GM23338 (cell line): ENCODE data around the gene KCNJ3. TPM values are rescaled to one million over a fixed set of nuclear protein-coding genes. Genes with fewer than 3 reads are reported as not detected.

Experiments
- ATAC-seq: fragments of 200-7000 bp; cut with Tn5 transposase; 3 replicates; pipeline ENCODE4 v1.9.1; 2020
- DNase-seq: peaks from one replicate; pipeline ENCODE4 v3.0.0-alpha.2; 2015; ENCODE audit warnings: low spot score
- H2AFZ ChIP-seq: fragments of 200-600 bp; sonication (generic); 2 replicates; pipeline ENCODE4 v1.8.0; 2016; ENCODE audit warnings: antibody characterized with exemption, mild to moderate bottlenecking, moderate library complexity
- H3F3A ChIP-seq: fragments of 200-600 bp; sonication (generic); replicated peaks from 2 replicates; pipeline ENCODE4 v1.8.0; 2017; ENCODE audit warnings: antibody characterized with exemption, mixed run types, low read depth
- H3K27ac ChIP-seq: fragments of 200-600 bp; sonication (generic); 2 replicates; pipeline ENCODE4 v1.6.1; 2016; ENCODE audit warnings: low read depth
- H3K27me3 ChIP-seq: fragments of 200-600 bp; sonication (generic); 2 replicates; pipeline ENCODE4 v1.8.0; 2016; ENCODE audit warnings: mild to moderate bottlenecking, mixed run types, moderate library complexity; ENCODE audit not compliant: insufficient read depth
- H3K36me3 ChIP-seq: fragments of 200-600 bp; sonication (generic); 2 replicates; pipeline ENCODE4 v1.8.0; 2016; ENCODE audit warnings: mild to moderate bottlenecking; ENCODE audit not compliant: insufficient read depth
- H3K4me1 ChIP-seq: fragments of 200-600 bp; sonication (generic); 2 replicates; pipeline ENCODE4 v1.8.0; 2016; ENCODE audit warnings: mild to moderate bottlenecking, moderate library complexity; ENCODE audit not compliant: insufficient read depth
- H3K4me2 ChIP-seq: fragments of 200-600 bp; sonication (generic); 2 replicates; pipeline ENCODE4 v1.7.1; 2017; ENCODE audit warnings: mixed run types
- H3K4me3 ChIP-seq: fragments of 200-600 bp; sonication (generic); 2 replicates; pipeline ENCODE4 v1.6.1; 2016; ENCODE audit warnings: mixed run types
- H3K79me2 ChIP-seq: fragments of 200-600 bp; sonication (generic); replicated peaks from 2 replicates; pipeline ENCODE4 v1.8.0; 2017; ENCODE audit warnings: mild to moderate bottlenecking; ENCODE audit not compliant: insufficient read depth
- H3K9me2 ChIP-seq: fragments of 200-600 bp; sonication (generic); 2 replicates; pipeline ENCODE4 v1.8.0; 2017; ENCODE audit not compliant: insufficient read depth
- H4K20me1 ChIP-seq: fragments of 200-600 bp; sonication (generic); replicated peaks from 2 replicates; pipeline ENCODE4 v1.8.0; 2017; ENCODE audit warnings: mild to moderate bottlenecking; ENCODE audit not compliant: insufficient read depth
- H3K27ac Mint-ChIP-seq: 2 replicates; pipeline ENCODE4 v1.8.0; 2020; ENCODE audit warnings: inconsistent platforms, mild to moderate bottlenecking, moderate library complexity, mixed read lengths
- H3K27me3 Mint-ChIP-seq: 3 replicates; pipeline ENCODE4 v1.8.0; 2022; ENCODE audit warnings: low read depth, mild to moderate bottlenecking, moderate library complexity, mixed read lengths, inconsistent platforms; ENCODE audit not compliant: insufficient read depth, poor library complexity
- H3K36me3 Mint-ChIP-seq: 3 replicates; pipeline ENCODE4 v1.8.0; 2021; ENCODE audit warnings: low read depth, mild to moderate bottlenecking, inconsistent platforms, moderate library complexity, mixed read lengths
- H3K4me1 Mint-ChIP-seq: 3 replicates; pipeline ENCODE4 v1.8.0; 2020; ENCODE audit warnings: mild to moderate bottlenecking, inconsistent platforms, mixed read lengths
- H3K4me3 Mint-ChIP-seq: 3 replicates; pipeline ENCODE4 v1.8.0; 2021; ENCODE audit warnings: moderate library complexity, mild to moderate bottlenecking, inconsistent platforms, mixed read lengths
- H3K9me3 Mint-ChIP-seq: 3 replicates; pipeline ENCODE4 v1.8.0; 2020; ENCODE audit warnings: moderate library complexity, mild to moderate bottlenecking, inconsistent platforms, mixed read lengths
- CREB1 ChIP-seq: fragments of 250-450 bp; sonication (Bioruptor Pico); IDR thresholded peaks from 2 replicates; pipeline ENCODE4 v1.5.0; 2020; ENCODE audit warnings: low read depth, mild to moderate bottlenecking, moderate library complexity
- EZH2 ChIP-seq: fragments of 200-600 bp; sonication (generic); IDR thresholded peaks from one replicate; pipeline ENCODE4 v1.8.0; 2017; ENCODE audit warnings: antibody characterized with exemption, mild to moderate bottlenecking, low read depth; ENCODE audit not compliant: unreplicated experiment
- EZH2phosphoT487 ChIP-seq: fragments of 200-600 bp; sonication (generic); IDR thresholded peaks from one replicate; pipeline ENCODE4 v1.8.1; 2018; ENCODE audit warnings: antibody characterized with exemption; ENCODE audit not compliant: unreplicated experiment
- JUNB ChIP-seq: IDR thresholded peaks from one replicate; pipeline ENCODE4 v1.6.1; 2016; ENCODE audit warnings: antibody characterized with exemption; ENCODE audit not compliant: unreplicated experiment
- NANOG ChIP-seq: IDR thresholded peaks from 2 replicates; pipeline ENCODE4 v1.6.1; 2016; ENCODE audit warnings: antibody characterized with exemption, borderline replicate concordance
- POLR2AphosphoS5 ChIP-seq: IDR thresholded peaks from 2 replicates; pipeline ENCODE4 v1.6.1; 2016; ENCODE audit warnings: antibody characterized with exemption, low read depth
- STAT1 ChIP-seq: IDR thresholded peaks from one replicate; pipeline ENCODE4 v1.6.1; 2016; ENCODE audit warnings: antibody characterized with exemption; ENCODE audit not compliant: unreplicated experiment
- ZNF331 ChIP-seq: fragments of 250-450 bp; sonication (Bioruptor Pico); IDR thresholded peaks from 2 replicates; pipeline ENCODE4 v1.5.0; 2020; ENCODE audit warnings: low read depth, mild to moderate bottlenecking, moderate library complexity
- ZNF462 ChIP-seq: fragments of 250-450 bp; sonication (Bioruptor Pico); IDR thresholded peaks from 2 replicates; pipeline ENCODE4 v1.5.0; 2020; ENCODE audit warnings: mild to moderate bottlenecking, moderate library complexity
- polyA plus RNA-seq: library from polyadenylated mRNA; unstranded; fragments of >200 nt; fragmentation: Nextera tagmentation; extraction: Ambion mirVana; gene quantifications from 2 replicates; pipeline ENCODE4 v1.2.1, GENCODE V29; 2016
- total RNA-seq: library from RNA; depleted of rRNA; stranded (reverse); fragments of >200 nt; shearing (Covaris generic); gene quantifications from 2 replicates; pipeline ENCODE4 v1.2.3, GENCODE V29; 2014
- TF ChIP-seq, protein P1 (sequence below), 2 experiments: fragments of 200-600 bp in 1 of 2; sonication (generic) in 1 of 2; conservative IDR thresholded peaks; 2 replicates each; pipeline versions ENCODE4 v1.5.1 to v1.6.1; 2016 to 2017; ENCODE audit warnings: antibody characterized with exemption in 2 of 2, low read depth in 2 of 2, mild to moderate bottlenecking in 2 of 2, moderate library complexity in 1 of 2
- TF ChIP-seq, protein P2 (sequence below): IDR thresholded peaks from 2 replicates; pipeline ENCODE4 v1.6.1; 2016; ENCODE audit warnings: antibody characterized with exemption

The KCNJ3 gene
- total and polyA plus RNA-seq, 2 experiments from 2014 or later = 0.05 to 0.28 TPM

DNA sequence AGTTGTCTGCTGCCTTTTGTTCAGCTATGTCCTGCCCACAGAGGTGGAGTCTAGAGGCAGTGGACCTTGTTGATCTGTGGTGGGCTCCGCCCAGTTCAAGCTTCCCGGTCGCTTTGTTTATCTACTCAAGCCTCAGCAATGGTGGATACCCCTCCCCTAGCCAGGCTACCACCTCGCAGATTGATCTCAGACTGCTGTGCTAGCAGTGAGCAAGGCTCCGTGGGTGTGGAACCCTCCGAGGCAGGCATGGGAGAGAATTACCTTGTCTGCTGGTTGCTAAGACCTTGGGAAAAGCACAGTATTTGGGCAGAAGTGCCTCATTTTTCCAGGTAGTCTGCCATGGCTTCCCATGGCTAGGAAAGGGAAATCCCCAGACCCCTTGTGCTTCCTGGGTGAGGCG, 146.0 kb downstream of the KCNJ3 start:
- Mint-ChIP-seq H3K27ac (no peak overlapping the region), H3K4me3 (no peak overlapping the region), H3K9me3 (no peaks in the 10 kb centered on the region), H3K4me1 (no peaks in the 10 kb centered on the region), H3K27me3 (no peaks in the 10 kb centered on the region), H3K36me3 (no peaks in the 10 kb centered on the region)
- no peaks in the 10 kb centered on the region for H3F3A ChIP-seq
- no peaks in the 10 kb centered on the region for H3K27me3 ChIP-seq
- TF ChIP-seq, protein P1, sequence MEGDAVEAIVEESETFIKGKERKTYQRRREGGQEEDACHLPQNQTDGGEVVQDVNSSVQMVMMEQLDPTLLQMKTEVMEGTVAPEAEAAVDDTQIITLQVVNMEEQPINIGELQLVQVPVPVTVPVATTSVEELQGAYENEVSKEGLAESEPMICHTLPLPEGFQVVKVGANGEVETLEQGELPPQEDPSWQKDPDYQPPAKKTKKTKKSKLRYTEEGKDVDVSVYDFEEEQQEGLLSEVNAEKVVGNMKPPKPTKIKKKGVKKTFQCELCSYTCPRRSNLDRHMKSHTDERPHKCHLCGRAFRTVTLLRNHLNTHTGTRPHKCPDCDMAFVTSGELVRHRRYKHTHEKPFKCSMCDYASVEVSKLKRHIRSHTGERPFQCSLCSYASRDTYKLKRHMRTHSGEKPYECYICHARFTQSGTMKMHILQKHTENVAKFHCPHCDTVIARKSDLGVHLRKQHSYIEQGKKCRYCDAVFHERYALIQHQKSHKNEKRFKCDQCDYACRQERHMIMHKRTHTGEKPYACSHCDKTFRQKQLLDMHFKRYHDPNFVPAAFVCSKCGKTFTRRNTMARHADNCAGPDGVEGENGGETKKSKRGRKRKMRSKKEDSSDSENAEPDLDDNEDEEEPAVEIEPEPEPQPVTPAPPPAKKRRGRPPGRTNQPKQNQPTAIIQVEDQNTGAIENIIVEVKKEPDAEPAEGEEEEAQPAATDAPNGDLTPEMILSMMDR (conservative IDR thresholded peaks at IDR 0.05; ENCODE audit: low read depth in 2 of 2) = no peak
- no peak for TF ChIP-seq ZNF331
- TF ChIP-seq EZH2phosphoT487 = no peak
- TF ChIP-seq CREB1 (CRISPR knock-in tag) = no peak
- no peak for TF ChIP-seq NANOG
- TF ChIP-seq POLR2AphosphoS5 = no peak
- DNase-seq (no peak), ATAC-seq (no peak)
- no peaks in the 10 kb centered on the region for H3K79me2 ChIP-seq
- H3K4me3 ChIP-seq = no peak overlapping the region
- H3K36me3 ChIP-seq = no peaks in the 10 kb centered on the region
- no peaks in the 10 kb centered on the region for H4K20me1 ChIP-seq
- no peaks in the 10 kb centered on the region for H3K4me1 ChIP-seq
- H3K27ac ChIP-seq = no peak overlapping the region
- no peak overlapping the region for H2AFZ ChIP-seq
- no peak overlapping the region for H3K4me2 ChIP-seq
- no peaks in the 10 kb centered on the region for H3K9me2 ChIP-seq

DNA sequence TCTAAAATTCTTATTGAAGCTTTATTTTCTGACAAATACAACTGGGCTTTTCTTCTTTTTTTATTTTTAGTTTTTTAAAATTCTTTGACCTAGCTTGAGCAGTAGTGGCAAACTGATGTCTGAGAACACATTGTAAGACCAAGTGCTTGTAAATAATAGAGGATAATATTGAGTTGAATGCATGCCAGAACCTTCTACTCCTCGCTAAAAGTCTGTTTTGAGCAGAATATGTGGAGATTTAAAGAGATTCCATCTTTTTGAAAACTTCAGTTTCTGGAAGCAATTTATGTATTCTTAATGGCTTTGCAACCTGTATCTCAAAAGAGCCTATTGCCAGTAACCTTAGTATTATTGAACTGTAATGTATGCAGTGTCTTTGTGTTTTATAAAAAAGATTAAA, 148.3 kb downstream of the KCNJ3 start:
- H3K9me2 ChIP-seq = no peaks in the 10 kb centered on the region
- H3K4me3 ChIP-seq = no peak overlapping the region
- no peaks in the 10 kb centered on the region for H3K36me3 ChIP-seq
- H3K4me2 ChIP-seq = no peak overlapping the region
- H3K36me3 Mint-ChIP-seq = no peaks in the 10 kb centered on the region
- ATAC-seq (no peak), DNase-seq (no peak)
- H3K4me3 Mint-ChIP-seq = no peak overlapping the region
- TF ChIP-seq JUNB (no peak), ZNF462 (no peak), STAT1 (no peak), ZNF331 (no peak), EZH2phosphoT487 (no peak), CREB1 (CRISPR knock-in tag) (no peak), EZH2 (no peak)
- TF ChIP-seq, protein P1 (conservative IDR thresholded peaks at IDR 0.05; ENCODE audit: low read depth in 2 of 2) = no peak
- TF ChIP-seq, protein P2, sequence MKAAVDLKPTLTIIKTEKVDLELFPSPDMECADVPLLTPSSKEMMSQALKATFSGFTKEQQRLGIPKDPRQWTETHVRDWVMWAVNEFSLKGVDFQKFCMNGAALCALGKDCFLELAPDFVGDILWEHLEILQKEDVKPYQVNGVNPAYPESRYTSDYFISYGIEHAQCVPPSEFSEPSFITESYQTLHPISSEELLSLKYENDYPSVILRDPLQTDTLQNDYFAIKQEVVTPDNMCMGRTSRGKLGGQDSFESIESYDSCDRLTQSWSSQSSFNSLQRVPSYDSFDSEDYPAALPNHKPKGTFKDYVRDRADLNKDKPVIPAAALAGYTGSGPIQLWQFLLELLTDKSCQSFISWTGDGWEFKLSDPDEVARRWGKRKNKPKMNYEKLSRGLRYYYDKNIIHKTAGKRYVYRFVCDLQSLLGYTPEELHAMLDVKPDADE = no peak
- H4K20me1 ChIP-seq = no peaks in the 10 kb centered on the region
- no peak overlapping the region for H2AFZ ChIP-seq
- no peaks in the 10 kb centered on the region for H3K9me3 Mint-ChIP-seq
- no peaks in the 10 kb centered on the region for H3F3A ChIP-seq
- no peaks in the 10 kb centered on the region for H3K27me3 ChIP-seq
- no peak overlapping the region for H3K27ac Mint-ChIP-seq
- H3K4me1 ChIP-seq = no peaks in the 10 kb centered on the region
- no peaks in the 10 kb centered on the region for H3K27me3 Mint-ChIP-seq
- H3K79me2 ChIP-seq = no peaks in the 10 kb centered on the region
- H3K27ac ChIP-seq = no peak overlapping the region
- no peaks in the 10 kb centered on the region for H3K4me1 Mint-ChIP-seq
